Esophagus squamous epithelium (tissue), 5 donors: Measurements from ENCODE around the gene PCOLCE2. TPM values are rescaled to one million over a fixed set of nuclear protein-coding genes. Genes with fewer than 3 reads are reported as not detected.

Experiments
- DNase-seq: peaks from one replicate; lab custom pipeline; 2025; lab: John Stamatoyannopoulos, UW
- H3K27ac ChIP-seq, 4 donors: fragments of 200-600 bp; sonication (generic); one replicate each; pipeline ENCODE4 v1.5.1; 2016 to 2019; ENCODE audit warnings: mild to moderate bottlenecking in 1 of 4
- H3K27me3 ChIP-seq, 4 donors: fragments of 200-600 bp; sonication (generic); 1 replicate in 3 of 4; 2 replicates in 1 of 4; pipeline versions ENCODE4 v1.5.1 to v1.6.0; 2017 to 2021; ENCODE audit warnings: antibody characterized with exemption in 1 of 4
- H3K36me3 ChIP-seq, 3 donors: fragments of 200-600 bp; sonication (generic); one replicate each; pipeline ENCODE4 v1.5.1; 2016 to 2019
- H3K4me1 ChIP-seq, 3 donors: fragments of 200-600 bp; sonication (generic); one replicate each; pipeline ENCODE4 v1.5.1; 2017 to 2019
- H3K4me3 ChIP-seq, 4 donors: fragments of 200-600 bp; sonication (generic); 1 replicate in 3 of 4; 2 replicates in 1 of 4; pipeline ENCODE4 v1.5.1; 2016 to 2019; ENCODE audit warnings: mild to moderate bottlenecking in 2 of 4, moderate library complexity in 1 of 4
- H3K9me3 ChIP-seq, 3 donors: fragments of 200-600 bp; sonication (generic); one replicate each; pipeline ENCODE4 v1.5.1; 2016 to 2019
- POLR2A ChIP-seq, 4 donors: fragments of 450-650 bp; IDR thresholded peaks; one replicate each; pipeline ENCODE4 v1.6.1; 2017; ENCODE audit warnings: antibody characterized with exemption in 4 of 4, mild to moderate bottlenecking in 4 of 4, moderate library complexity in 3 of 4
- WGBS, 2 donors: methylation state at CpG; one replicate each; pipeline ENCODE4 v1.1.5; 2018; 5-methylcytosine and 5-hydroxymethylcytosine counted together
- intact Hi-C: fragments of 100-400 bp; cut with DNase I; formaldehyde crosslinking; loops from one replicate; pipeline ENCODE4 v1.15.0; 2022
- total RNA-seq, 4 donors: library from RNA; depleted of rRNA; stranded (reverse); fragments of >200 nt; gene quantifications; one replicate each; pipeline ENCODE4 v1.1.0, GENCODE V29; 2016
- TF ChIP-seq, protein P1 (sequence below), 6 experiments: fragments of 450-650 bp in 4 of 6; fragments of 200-600 bp in 2 of 6; sonication (generic) in 2 of 6; IDR thresholded peaks; one replicate each; pipeline ENCODE4 v1.5.1; 2016 to 2019; ENCODE audit warnings: antibody characterized with exemption in 6 of 6, mild to moderate bottlenecking in 4 of 6, moderate library complexity in 4 of 6
- donor health status: DM: yes; HTN: yes; CAD: no.

PCOLCE2 gene
- total RNA-seq, 4 donors from 2014 or later: 0.38 to 19.1 (median 6.4) TPM

GRCh38 chr3:142931222-142931621 is 42.3 kb upstream of the PCOLCE2 start:
- intact Hi-C loops: no loop called here
- Histone ChIP-seq H3K27ac (no peak overlapping the region), H3K4me3 (no peak overlapping the region), H3K4me1 (no peaks in the 10 kb centered on the region), H3K27me3 (peaks cover 0 to 12% (median 0%) of the 10 kb centered on the region in 4 donors), H3K36me3 (no peaks in the 10 kb centered on the region), H3K9me3 (no peaks in the 10 kb centered on the region)
- WGBS, 2 donors: 50 to 54% methylated on average over 5 to 6 of the region's 6 CpGs
- TF ChIP-seq, protein P1, sequence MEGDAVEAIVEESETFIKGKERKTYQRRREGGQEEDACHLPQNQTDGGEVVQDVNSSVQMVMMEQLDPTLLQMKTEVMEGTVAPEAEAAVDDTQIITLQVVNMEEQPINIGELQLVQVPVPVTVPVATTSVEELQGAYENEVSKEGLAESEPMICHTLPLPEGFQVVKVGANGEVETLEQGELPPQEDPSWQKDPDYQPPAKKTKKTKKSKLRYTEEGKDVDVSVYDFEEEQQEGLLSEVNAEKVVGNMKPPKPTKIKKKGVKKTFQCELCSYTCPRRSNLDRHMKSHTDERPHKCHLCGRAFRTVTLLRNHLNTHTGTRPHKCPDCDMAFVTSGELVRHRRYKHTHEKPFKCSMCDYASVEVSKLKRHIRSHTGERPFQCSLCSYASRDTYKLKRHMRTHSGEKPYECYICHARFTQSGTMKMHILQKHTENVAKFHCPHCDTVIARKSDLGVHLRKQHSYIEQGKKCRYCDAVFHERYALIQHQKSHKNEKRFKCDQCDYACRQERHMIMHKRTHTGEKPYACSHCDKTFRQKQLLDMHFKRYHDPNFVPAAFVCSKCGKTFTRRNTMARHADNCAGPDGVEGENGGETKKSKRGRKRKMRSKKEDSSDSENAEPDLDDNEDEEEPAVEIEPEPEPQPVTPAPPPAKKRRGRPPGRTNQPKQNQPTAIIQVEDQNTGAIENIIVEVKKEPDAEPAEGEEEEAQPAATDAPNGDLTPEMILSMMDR (IDR thresholded peaks at IDR 0.05): peak in 1 of 6 experiments; percentile 22
- TF ChIP-seq POLR2A (IDR thresholded peaks at IDR 0.05): no peak
- no peak for DNase-seq

- no peak for TF ChIP-seq POLR2A (IDR thresholded peaks at IDR 0.05)
- TF ChIP-seq, protein P1 (IDR thresholded peaks at IDR 0.05): no peak
- H3K27me3 ChIP-seq: peaks cover 0 to 8% (median 0%) of the 10 kb centered on the region in 4 donors
- no peaks in the 10 kb centered on the region for H3K36me3 ChIP-seq
- H3K27ac ChIP-seq: no peak overlapping the region
- intact Hi-C loops: no loop called here
- no peaks in the 10 kb centered on the region for H3K4me1 ChIP-seq
- no peak for DNase-seq
- no peak overlapping the region for H3K4me3 ChIP-seq
- 50 to 70% methylated on average over 3 of the region's 3 CpGs for WGBS, 2 donors
- no peaks in the 10 kb centered on the region for H3K9me3 ChIP-seq
Measured at GRCh38 chr3:142930463-142930862, 41.6 kb upstream of the PCOLCE2 start.

DNA sequence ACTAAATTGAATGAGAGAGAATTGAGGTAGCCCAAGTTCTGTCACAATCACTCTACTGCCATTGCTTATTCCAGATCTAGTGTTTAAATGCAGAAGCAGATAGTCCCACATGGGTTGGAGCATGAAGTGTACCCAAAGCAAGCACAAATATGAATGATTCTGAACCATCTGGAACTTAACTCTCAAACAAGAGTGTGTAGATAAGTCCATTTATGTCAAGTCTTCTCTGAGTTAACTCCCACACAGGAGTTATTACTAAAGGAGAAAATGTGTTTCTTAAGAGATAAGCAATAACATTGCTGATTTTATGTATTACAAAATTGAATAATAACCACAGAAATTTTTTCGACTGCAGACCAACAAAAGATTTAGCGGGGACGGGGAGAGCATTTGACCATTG is 41.0 kb upstream of the PCOLCE2 start:
- peaks cover 0 to 3% (median 0%) of the 10 kb centered on the region in 3 donors for H3K4me1 ChIP-seq
- peaks cover 0 to 5% (median 0%) of the 10 kb centered on the region in 4 donors for H3K27me3 ChIP-seq
- intact Hi-C loops: no loop called here
- H3K36me3 ChIP-seq: no peaks in the 10 kb centered on the region
- DNase-seq: no peak
- WGBS, 2 donors: 72 to 90% methylated on average over 3 of the region's 3 CpGs
- H3K4me3 ChIP-seq: no peak overlapping the region
- H3K9me3 ChIP-seq: no peaks in the 10 kb centered on the region
- TF ChIP-seq POLR2A (IDR thresholded peaks at IDR 0.05): no peak
- TF ChIP-seq, protein P1 (IDR thresholded peaks at IDR 0.05): no peak
- no peak overlapping the region for H3K27ac ChIP-seq

DNA sequence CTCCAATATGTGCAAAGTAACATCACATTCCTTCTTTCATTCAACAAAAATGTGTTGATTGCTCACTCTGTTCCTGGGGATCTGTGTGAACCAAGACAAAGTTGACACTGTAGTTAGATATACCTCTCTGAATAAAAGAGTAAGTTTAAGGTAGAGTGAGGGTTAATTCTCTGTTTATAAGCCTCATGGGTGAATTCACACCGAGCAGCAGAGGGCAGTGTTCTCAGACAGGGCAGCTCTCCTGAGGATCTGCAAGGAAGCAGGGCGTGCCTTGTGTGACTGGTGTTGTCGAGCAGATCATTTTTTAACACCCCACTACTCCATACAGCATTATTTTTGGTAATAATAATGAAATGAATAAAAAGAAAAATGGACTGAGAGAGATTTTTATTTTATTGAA is 40.2 kb upstream of the PCOLCE2 start:
- TF ChIP-seq POLR2A (IDR thresholded peaks at IDR 0.05): no peak
- TF ChIP-seq, protein P1 (IDR thresholded peaks at IDR 0.05): peak in 5 of 6 experiments; percentile 25 to 69 (median 33)
- Histone ChIP-seq H3K36me3 (no peaks in the 10 kb centered on the region), H3K27me3 (no peaks in the 10 kb centered on the region), H3K4me3 (no peak overlapping the region), H3K27ac (no peak overlapping the region), H3K9me3 (no peaks in the 10 kb centered on the region), H3K4me1 (peaks cover 0 to 3% (median 0%) of the 10 kb centered on the region in 3 donors)
- intact Hi-C loops: no loop called here
- no peak for DNase-seq
- 14 to 20% methylated on average over 3 of the region's 3 CpGs for WGBS, 2 donors

DNA sequence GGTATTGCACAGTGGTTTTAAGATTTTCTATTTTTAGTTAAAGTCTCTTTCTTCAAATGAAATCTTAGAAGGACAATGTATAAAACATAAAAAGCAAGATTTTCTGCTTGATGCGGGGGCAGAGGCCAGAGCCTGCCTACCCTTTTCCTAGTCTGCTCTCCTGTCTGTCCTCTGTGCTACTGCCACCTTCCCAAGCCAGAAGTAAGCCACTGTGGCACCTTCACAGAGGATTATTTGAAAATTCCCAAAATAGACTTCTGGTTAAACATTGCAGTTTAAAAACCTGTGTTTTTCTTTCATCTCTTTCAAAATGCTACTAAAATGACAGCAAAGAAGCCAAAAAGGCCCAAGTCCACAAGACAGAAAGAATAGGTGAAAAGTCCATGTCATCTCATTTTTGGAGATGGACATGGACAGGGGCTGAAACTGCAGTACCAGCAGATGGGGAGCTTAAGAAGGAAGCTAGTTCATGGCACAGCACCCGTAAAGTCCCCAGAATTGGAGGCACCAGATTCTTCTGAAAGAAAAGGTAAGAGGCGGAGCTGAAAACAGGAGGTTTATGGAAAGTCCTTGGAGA is 37.6 kb upstream of the PCOLCE2 start:
- no peak for TF ChIP-seq POLR2A (IDR thresholded peaks at IDR 0.05)
- TF ChIP-seq, protein P1 (IDR thresholded peaks at IDR 0.05): no peak
- no peak overlapping the region for H3K27ac ChIP-seq
- no peak overlapping the region for H3K4me3 ChIP-seq
- intact Hi-C loops: no loop called here
- H3K27me3 ChIP-seq: no peaks in the 10 kb centered on the region
- no peak for DNase-seq
- H3K4me1 ChIP-seq: peaks cover 0 to 3% (median 0%) of the 10 kb centered on the region in 3 donors
- H3K9me3 ChIP-seq: no peaks in the 10 kb centered on the region
- 91 to 100% methylated on average over 3 of the region's 3 CpGs for WGBS, 2 donors
- no peaks in the 10 kb centered on the region for H3K36me3 ChIP-seq
